Endothelial cell of umbilical vein (primary cell): ENCODE measurements around the gene LCE1F. TPM values are rescaled to one million over a fixed set of nuclear protein-coding genes. Genes with fewer than 3 reads are reported as not detected.

Experiments used
- BruUV-seq: library from RNA; stranded (reverse); fragments of 400-500 nt; replicated peaks from 2 replicates; lab custom pipeline; 2021; lab: Mats Ljungman, UMichigan
- CTCF ChIA-PET: fragments of 300-600, 350-600 bp; sonication (Branson Sonifier 250); formaldehyde crosslinking; loops from one replicate; lab custom pipeline; 2021; ENCODE audit warnings: antibody characterized with exemption, inconsistent platforms; lab: Charles Lee
- POLR2A ChIA-PET: fragments of 300-600, 350-600 bp; sonication (Branson Sonifier 250); formaldehyde crosslinking; loops from one replicate; lab custom pipeline; 2021; ENCODE audit warnings: antibody characterized with exemption, inconsistent platforms; lab: Charles Lee
- DNase-seq: peaks from one replicate; pipeline ENCODE4 v3.0.0-alpha.2; 2011; ENCODE audit warnings: low read depth, low spot score
- FAIRE-seq: peaks from 2 replicates; lab custom pipeline; 2011; peaks lifted over from hg19 to GRCh38; lab: Jason Lieb, UNC
- H2AFZ ChIP-seq: 2 replicates; pipeline ENCODE4 v1.6.0; 2012; ENCODE audit warnings: low read depth, low read length, control low read depth, inconsistent platforms
- H3K27ac ChIP-seq: 2 replicates; pipeline ENCODE4 v1.5.1; 2011; ENCODE audit warnings: low read depth, mild to moderate bottlenecking, control low read depth, low read length, moderate library complexity; ENCODE audit not compliant: insufficient read depth
- H3K27me3 ChIP-seq, 2 experiments: 2 replicates each; pipeline versions ENCODE4 v1.6.0 to v1.6.1; 2011; ENCODE audit warnings: low read length in 2 of 2, mixed read lengths in 1 of 2; ENCODE audit not compliant: control insufficient read depth in 2 of 2, insufficient read depth in 2 of 2
- H3K36me3 ChIP-seq, 2 experiments: 2 replicates in 1 of 2; 3 replicates in 1 of 2; pipeline ENCODE4 v1.5.1; 2011; ENCODE audit warnings: low read length in 2 of 2, mild to moderate bottlenecking in 1 of 2, moderate library complexity in 1 of 2; ENCODE audit not compliant: control insufficient read depth in 2 of 2, insufficient read depth in 2 of 2; ENCODE audit errors: extremely low read depth in 1 of 2
- H3K4me1 ChIP-seq: 3 replicates; pipeline ENCODE4 v1.5.1; 2011; ENCODE audit warnings: mild to moderate bottlenecking, low read length; ENCODE audit not compliant: control insufficient read depth, insufficient read depth; ENCODE audit errors: extremely low read depth
- H3K4me2 ChIP-seq: 2 replicates; pipeline ENCODE4 v1.6.1; 2011; ENCODE audit warnings: low read length, control low read depth, mixed read lengths; ENCODE audit not compliant: insufficient read depth
- H3K4me3 ChIP-seq, 3 experiments: fragments of 200-600 bp in 1 of 3; sonication (generic), shearing (Covaris generic) in 1 of 3; replicated peaks in 1 of 3; 2 replicates each; pipeline ENCODE4 v1.5.1; 2011 to 2016; ENCODE audit warnings: control low read depth in 3 of 3, low read length in 3 of 3, mild to moderate bottlenecking in 2 of 3, inconsistent platforms in 1 of 3, low read depth in 1 of 3, moderate library complexity in 1 of 3; ENCODE audit not compliant: insufficient read depth in 1 of 3
- H3K79me2 ChIP-seq: 2 replicates; pipeline ENCODE4 v1.6.0; 2012; ENCODE audit warnings: low read length, inconsistent platforms; ENCODE audit not compliant: control insufficient read depth, insufficient read depth
- H3K9ac ChIP-seq: replicated peaks from 2 replicates; pipeline ENCODE3; 2011; ENCODE audit warnings: low read length, control low read depth; ENCODE audit not compliant: insufficient read depth; ENCODE audit errors: extremely low read depth
- H3K9me1 ChIP-seq: replicated peaks from 3 replicates; pipeline ENCODE4 v1.6.0; 2011; ENCODE audit warnings: mild to moderate bottlenecking, low read length; ENCODE audit not compliant: control insufficient read depth, insufficient read depth; ENCODE audit errors: extremely low read depth
- H3K9me3 ChIP-seq: replicated peaks from 2 replicates; pipeline ENCODE4 v1.5.1; 2012; ENCODE audit warnings: low read length, inconsistent platforms; ENCODE audit not compliant: control insufficient read depth, insufficient read depth
- H4K20me1 ChIP-seq: replicated peaks from 2 replicates; pipeline ENCODE3; 2011; ENCODE audit warnings: mild to moderate bottlenecking, low read length; ENCODE audit not compliant: control insufficient read depth, insufficient read depth; ENCODE audit errors: extremely low read depth
- EZH2 ChIP-seq: IDR thresholded peaks from 2 replicates; pipeline ENCODE4 v1.6.1; 2012; ENCODE audit warnings: borderline replicate concordance, low read depth, mild to moderate bottlenecking, moderate library complexity, low read length, inconsistent platforms; ENCODE audit not compliant: severe bottlenecking
- FOS ChIP-seq: IDR thresholded peaks from 2 replicates; pipeline ENCODE4 v1.6.1; 2011; ENCODE audit warnings: mild to moderate bottlenecking, low read length, moderate library complexity, borderline replicate concordance; ENCODE audit not compliant: insufficient read depth
- GATA2 ChIP-seq: IDR thresholded peaks from 2 replicates; pipeline ENCODE4 v1.7.0; 2011; ENCODE audit warnings: low read depth, mild to moderate bottlenecking, moderate library complexity, mixed read lengths, low read length; ENCODE audit not compliant: insufficient read length, insufficient read depth
- JUN ChIP-seq: IDR thresholded peaks from 2 replicates; pipeline ENCODE4 v1.6.1; 2011; ENCODE audit warnings: borderline replicate concordance, low read depth; ENCODE audit not compliant: insufficient read length, insufficient read depth
- MYC ChIP-seq: IDR thresholded peaks from one replicate; pipeline ENCODE4 v1.6.1; 2011; ENCODE audit warnings: mild to moderate bottlenecking, low read depth, low read length
- POLR2A ChIP-seq: IDR thresholded peaks from 2 replicates; pipeline ENCODE4 v1.6.1; 2012; ENCODE audit warnings: low read depth, mild to moderate bottlenecking, control low read depth, low read length
- POLR2AphosphoS5 ChIP-seq: IDR thresholded peaks from 2 replicates; pipeline ENCODE4 v1.6.1; 2012; ENCODE audit warnings: low read depth, mild to moderate bottlenecking, control low read depth, low read length, moderate library complexity; ENCODE audit not compliant: insufficient read depth
- dilution Hi-C: fragments of 300-500 bp; cut with MboI; formaldehyde crosslinking; loops from one replicate; pipeline ENCODE4 v1.15.0; 2019; ENCODE audit warnings: low sequenced_read_pairs; ENCODE audit not compliant: extremely low pct_ligation_motif_present
- intact Hi-C: fragments of 100-400 bp; cut with micrococcal nuclease; formaldehyde crosslinking; loops from one replicate; pipeline ENCODE4 v1.10.0; 2022
- polyA plus RNA-seq, 4 experiments: library from polyadenylated mRNA; depleted of rRNA in 3 of 4; stranded (reverse) in 3 of 4; unstranded in 1 of 4; fragments of >200 nt; gene quantifications; 2 replicates each; pipeline versions ENCODE4 v1.2.1 to v1.2.3, GENCODE V29; 2011 to 2012; ENCODE audit warnings: missing spikeins in 1 of 4
- total RNA-seq: library from RNA; stranded (reverse); gene quantifications from 2 replicates; pipeline ENCODE4 v1.2.3, GENCODE V29; 2021
- TF ChIP-seq, protein P1 (sequence below), 2 donors: IDR thresholded peaks; 1 replicate in 1 of 2; 2 replicates in 1 of 2; pipeline ENCODE4 v1.5.1; 2011; ENCODE audit warnings: low read length in 2 of 2, mild to moderate bottlenecking in 2 of 2, moderate library complexity in 2 of 2, control low read depth in 1 of 2, inconsistent platforms in 1 of 2, low read depth in 1 of 2; ENCODE audit not compliant: insufficient read depth in 1 of 2; ENCODE audit errors: extremely low read depth in 1 of 2
- TF ChIP-seq, protein P2 (sequence below): IDR thresholded peaks from 2 replicates; pipeline ENCODE4 v1.6.1; 2011; ENCODE audit not compliant: insufficient read depth, insufficient read length

The LCE1F gene
- total and polyA plus RNA-seq, 2 donors (not counting 3 experiments of a cell fraction or from before 2014, with no cell fraction given): not detected

DNA sequence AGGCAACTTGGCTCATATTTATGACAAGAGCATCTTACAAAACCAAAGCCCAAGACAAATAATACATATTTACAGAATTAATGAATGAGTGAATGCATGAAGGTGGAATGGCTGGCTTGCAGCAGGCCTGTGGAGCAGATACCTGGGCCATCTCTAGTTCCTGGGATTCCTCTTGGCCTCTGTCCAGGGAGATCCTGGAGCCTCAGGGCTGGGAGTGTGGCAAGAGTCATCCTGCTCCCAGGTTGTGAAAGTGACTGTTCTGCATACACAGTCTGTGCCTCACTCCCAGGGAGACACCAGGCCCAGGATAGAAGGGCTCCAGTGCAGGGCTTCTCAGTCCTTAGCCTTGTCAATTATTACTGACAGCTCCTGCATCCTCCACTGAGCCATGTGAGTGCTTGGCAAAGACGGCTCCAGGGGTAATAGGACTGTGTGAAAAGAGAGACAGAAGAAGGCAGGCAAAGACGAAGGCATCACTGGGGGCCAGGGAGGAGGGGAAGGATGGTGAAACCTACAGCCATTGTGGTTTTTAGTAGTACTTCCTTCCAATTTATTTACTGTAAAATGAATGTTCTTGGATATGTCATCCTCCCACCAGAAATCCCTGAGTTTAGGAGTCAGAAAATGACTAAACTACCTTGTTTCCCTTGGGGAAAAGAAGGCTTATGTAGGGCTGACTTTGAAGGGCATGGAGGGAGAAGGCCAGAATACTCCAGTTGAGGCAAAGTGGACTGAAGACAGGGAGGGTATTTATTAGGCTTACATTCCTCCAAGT, 31.4 kb upstream of the LCE1F start:
- H3K4me2 ChIP-seq: no peak overlapping the region
- dilution Hi-C loops (no loop called here), intact Hi-C loops (no loop called here)
- H3K9me1 ChIP-seq: no peaks in the 10 kb centered on the region
- CTCF ChIA-PET: no interaction called here
- H4K20me1 ChIP-seq: no peaks in the 10 kb centered on the region
- no peak for DNase-seq
- no TSS peak for BruUV-seq
- POLR2A ChIA-PET: no interaction called here
- no peaks in the 10 kb centered on the region for H3K9me3 ChIP-seq
- no peaks in the 10 kb centered on the region for H3K27me3 ChIP-seq
- H3K36me3 ChIP-seq: no peaks in the 10 kb centered on the region
- no peaks in the 10 kb centered on the region for H3K4me1 ChIP-seq
- H3K79me2 ChIP-seq: no peaks in the 10 kb centered on the region
- H3K9ac ChIP-seq: no peak overlapping the region
- no peak overlapping the region for H3K27ac ChIP-seq
- TF ChIP-seq, protein P1, sequence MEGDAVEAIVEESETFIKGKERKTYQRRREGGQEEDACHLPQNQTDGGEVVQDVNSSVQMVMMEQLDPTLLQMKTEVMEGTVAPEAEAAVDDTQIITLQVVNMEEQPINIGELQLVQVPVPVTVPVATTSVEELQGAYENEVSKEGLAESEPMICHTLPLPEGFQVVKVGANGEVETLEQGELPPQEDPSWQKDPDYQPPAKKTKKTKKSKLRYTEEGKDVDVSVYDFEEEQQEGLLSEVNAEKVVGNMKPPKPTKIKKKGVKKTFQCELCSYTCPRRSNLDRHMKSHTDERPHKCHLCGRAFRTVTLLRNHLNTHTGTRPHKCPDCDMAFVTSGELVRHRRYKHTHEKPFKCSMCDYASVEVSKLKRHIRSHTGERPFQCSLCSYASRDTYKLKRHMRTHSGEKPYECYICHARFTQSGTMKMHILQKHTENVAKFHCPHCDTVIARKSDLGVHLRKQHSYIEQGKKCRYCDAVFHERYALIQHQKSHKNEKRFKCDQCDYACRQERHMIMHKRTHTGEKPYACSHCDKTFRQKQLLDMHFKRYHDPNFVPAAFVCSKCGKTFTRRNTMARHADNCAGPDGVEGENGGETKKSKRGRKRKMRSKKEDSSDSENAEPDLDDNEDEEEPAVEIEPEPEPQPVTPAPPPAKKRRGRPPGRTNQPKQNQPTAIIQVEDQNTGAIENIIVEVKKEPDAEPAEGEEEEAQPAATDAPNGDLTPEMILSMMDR (IDR thresholded peaks at IDR 0.05; ENCODE audit: extremely low read depth in 1 of 2, insufficient read depth in 1 of 2, low read depth in 1 of 2, low read length in 2 of 2): no peak
- TF ChIP-seq, protein P2, sequence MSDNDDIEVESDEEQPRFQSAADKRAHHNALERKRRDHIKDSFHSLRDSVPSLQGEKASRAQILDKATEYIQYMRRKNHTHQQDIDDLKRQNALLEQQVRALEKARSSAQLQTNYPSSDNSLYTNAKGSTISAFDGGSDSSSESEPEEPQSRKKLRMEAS: no peak
- TF ChIP-seq POLR2AphosphoS5: no peak
- no peak for TF ChIP-seq JUN
- TF ChIP-seq FOS: no peak
- TF ChIP-seq EZH2: no peak
- TF ChIP-seq GATA2: no peak
- no peak for TF ChIP-seq MYC
- no peak for TF ChIP-seq POLR2A
- FAIRE-seq: no peak
- no peak overlapping the region for H2AFZ ChIP-seq
- no peak overlapping the region for H3K4me3 ChIP-seq
